Left cardiac atrium (tissue), 4 donors: ENCODE results near the gene PCIF1. TPM values are rescaled to one million over a fixed set of nuclear protein-coding genes. Genes with fewer than 3 reads are reported as not detected.
"Not testable (repeated sequence)": the region's sequence is repeated elsewhere in the genome, so short reads cannot be mapped to it uniquely, and the experiment has no call there.

ENCODE experiments used
- ATAC-seq, 2 donors: fragments of 200-7000 bp; cut with Tn5 transposase; one replicate each; pipeline ENCODE4 v1.9.1; 2020; ENCODE audit warnings: mild to moderate bottlenecking in 2 of 2, moderate library complexity in 2 of 2
- DNase-seq: peaks from one replicate; pipeline ENCODE4 v3.0.0-alpha.2; 2020
- intact Hi-C, 2 donors: fragments of 100-400 bp; cut with DNase I; formaldehyde crosslinking; loops; one replicate each; pipeline versions ENCODE4 v1.14.1 to v1.15.1; 2022 to 2023
- total RNA-seq, 2 donors: library from RNA; stranded (reverse); fragmentation: NEBNext Ultra II Directional; extraction: Animal tissue kit (Norgen Biotek cat#: 25700); gene quantifications; one replicate each; pipeline ENCODE4 v1.2.1, GENCODE V29; 2021
- donor health status: DM: no; HTN: yes; CAD: no.
- donor health status: DM: no; HTN: yes; CAD: no; lungs with severe emphysema.
- donor health status: DM: yes; HTN: yes; CAD: no.
- donor health status: Dilated cardiomyopathy.

The PCIF1 gene
- total RNA-seq, 2 donors from 2014 or later: 23.1 to 27.6 TPM

GRCh38 chr20:45971675-45972499 lies 37.4 kb downstream of the PCIF1 start, which contains the start of gene ZNF335:
Gene ZNF335, minus strand, starts transcription at chr20:45972203. Its CDS starts 793 bp downstream, at chr20:45971410.
- intact Hi-C loops: no loop called here
- ATAC-seq: peak; percentile 95 to 96
- peak; percentile 96 for DNase-seq

GRCh38 chr20:45972500-45973183 lies 38.2 kb downstream of the PCIF1 start:
- intact Hi-C loops: no loop called here

GRCh38 chr20:45974896-45975565 lies 40.5 kb downstream of the PCIF1 start:
- DNase-seq (no peak), ATAC-seq (no peak)
- intact Hi-C loops: no loop called here

More at GRCh38 chr20:45972500-45973183, 38.2 kb downstream of the PCIF1 start:
- no peak for DNase-seq
- ATAC-seq: no peak

- no peak for DNase-seq
- no peak for ATAC-seq
- intact Hi-C loops: no loop called here
Measured at GRCh38 chr20:45975686-45976085, 41.2 kb downstream of the PCIF1 start.

GRCh38 chr20:45976086-45976485 lies 41.6 kb downstream of the PCIF1 start:
- intact Hi-C loops: no loop called here
- DNase-seq: no peak
- ATAC-seq: no peak

GRCh38 chr20:45981261-45981660 lies 46.8 kb downstream of the PCIF1 start:
- no peak for DNase-seq
- intact Hi-C loops: no loop called here

GRCh38 chr20:45983279-45983743 lies 48.8 kb downstream of the PCIF1 start:
- no peak for DNase-seq
- ATAC-seq: no peak
- intact Hi-C loops: no loop called here

More at GRCh38 chr20:45981261-45981660, 46.8 kb downstream of the PCIF1 start:
- ATAC-seq: no peak

- no peak for ATAC-seq
- intact Hi-C loops: no loop called here
- DNase-seq: no peak
Measured at GRCh38 chr20:45985573-45985972, 51.1 kb downstream of the PCIF1 start.

- DNase-seq (peak; percentile 78), ATAC-seq (peak; percentile 82 to 90)
- intact Hi-C loops: no loop called here
Measured at GRCh38 chr20:45987108-45987780, 52.8 kb downstream of the PCIF1 start.

- DNase-seq, intact Hi-C loops, ATAC-seq: not testable (repeated sequence)
Measured at GRCh38 chr20:45988830-45989229, 54.3 kb downstream of the PCIF1 start.

GRCh38 chr20:45991616-45992015 lies 57.1 kb downstream of the PCIF1 start:
- intact Hi-C loops: no loop called here
- ATAC-seq (no peak), DNase-seq (no peak)

GRCh38 chr20:45993197-45993951 lies 58.9 kb downstream of the PCIF1 start:
- ATAC-seq (no peak), DNase-seq (no peak)

GRCh38 chr20:45994761-45995493 lies 60.4 kb downstream of the PCIF1 start:
- intact Hi-C loops: no loop called here
- DNase-seq (no peak), ATAC-seq (no peak)

More at GRCh38 chr20:45993197-45993951, 58.9 kb downstream of the PCIF1 start:
- intact Hi-C loops: no loop called here

GRCh38 chr20:45995495-45996097 lies 61.1 kb downstream of the PCIF1 start:
- DNase-seq, intact Hi-C loops, ATAC-seq: not testable (repeated sequence)

GRCh38 chr20:45997187-45997586 lies 62.7 kb downstream of the PCIF1 start:
- DNase-seq (no peak), ATAC-seq (no peak)
- intact Hi-C loops: no loop called here
